Pulmonary artery endothelial cell (primary cell): ENCODE measurements around the gene CEP83. TPM values are rescaled to one million over a fixed set of nuclear protein-coding genes. Genes with fewer than 3 reads are reported as not detected.
"Not testable (repeated sequence)": the region's sequence is repeated elsewhere in the genome, so short reads cannot be mapped to it uniquely, and the experiment has no call there.

ENCODE experiments used
- DNase-seq: peaks from one replicate; pipeline ENCODE4 v3.0.0-alpha.2; 2011; ENCODE audit warnings: low read depth, low spot score
- total RNA-seq: library from RNA; depleted of rRNA; stranded (reverse); fragments of >200 nt; gene quantifications from 2 replicates; pipeline ENCODE4 v1.2.3, GENCODE V29; 2014

The CEP83 gene
- total RNA-seq, 1 donor from 2014 or later = 6.1 TPM

- no peak for DNase-seq
Observed at GRCh38 chr12:94384030-94384429, 75.6 kb downstream of the CEP83 start.

GRCh38 chr12:94380507-94380906 lies 79.2 kb downstream of the CEP83 start:
- no peak for DNase-seq

- DNase-seq = no peak
Observed at GRCh38 chr12:94379479-94380113, 80.1 kb downstream of the CEP83 start.

- no peak for DNase-seq
Observed at GRCh38 chr12:94377599-94377998, 82.1 kb downstream of the CEP83 start.

GRCh38 chr12:94374124-94374523 lies 85.5 kb downstream of the CEP83 start:
- no peak for DNase-seq

- DNase-seq = no peak
Observed at GRCh38 chr12:94372461-94372860, 87.2 kb downstream of the CEP83 start.

GRCh38 chr12:94362653-94363052 lies 97.0 kb downstream of the CEP83 start:
- no peak for DNase-seq

GRCh38 chr12:94359761-94360160 lies 99.9 kb downstream of the CEP83 start:
- DNase-seq = no peak

GRCh38 chr12:94353130-94353529 lies 106.5 kb downstream of the CEP83 start:
- DNase-seq = no peak

GRCh38 chr12:94340573-94340972 lies 119.1 kb downstream of the CEP83 start:
- DNase-seq = no peak

- no peak for DNase-seq
Observed at GRCh38 chr12:94338006-94338794, 121.5 kb downstream of the CEP83 start.

GRCh38 chr12:94336211-94336925 lies 123.3 kb downstream of the CEP83 start:
- DNase-seq = no peak

- DNase-seq = no peak
Observed at GRCh38 chr12:94333396-94333795, 126.3 kb downstream of the CEP83 start.

GRCh38 chr12:94329366-94329765 lies 130.3 kb downstream of the CEP83 start:
- no peak for DNase-seq

- no peak for DNase-seq
Observed at GRCh38 chr12:94327809-94328208, 131.9 kb downstream of the CEP83 start.

- DNase-seq = no peak
Observed at GRCh38 chr12:94326727-94327126, 132.9 kb downstream of the CEP83 start.

GRCh38 chr12:94326234-94326633 lies 133.4 kb downstream of the CEP83 start:
- DNase-seq = no peak

- no peak for DNase-seq
Observed at GRCh38 chr12:94322346-94322745, 137.3 kb downstream of the CEP83 start.

- DNase-seq = no peak
Observed at GRCh38 chr12:94320109-94320508, 139.6 kb downstream of the CEP83 start.

- DNase-seq = no peak
Observed at GRCh38 chr12:94318181-94318580, 141.5 kb downstream of the CEP83 start.

GRCh38 chr12:94316600-94316999 lies 143.1 kb downstream of the CEP83 start:
- DNase-seq = not testable (repeated sequence)

GRCh38 chr12:94312378-94312777 lies 147.3 kb downstream of the CEP83 start:
- no peak for DNase-seq
